OCI-LY7 (cell line): ENCODE measurements around the gene BDKRB2.

Experiments used
- CTCF ChIP-seq: fragments of 200-600 bp; sonication (generic); conservative IDR thresholded peaks from 2 replicates; pipeline ENCODE4 v1.5.1; 2014; ENCODE audit warnings: mild to moderate bottlenecking, antibody characterized with exemption, low read length, moderate library complexity, mixed read lengths
- EZH2phosphoT487 ChIP-seq: fragments of 200-600 bp; sonication (generic); IDR thresholded peaks from 2 replicates; pipeline ENCODE4 v1.6.1; 2018; ENCODE audit warnings: low read depth, borderline replicate concordance, mild to moderate bottlenecking, mixed run types, antibody characterized with exemption, low read length, moderate library complexity, mixed read lengths

DNA sequence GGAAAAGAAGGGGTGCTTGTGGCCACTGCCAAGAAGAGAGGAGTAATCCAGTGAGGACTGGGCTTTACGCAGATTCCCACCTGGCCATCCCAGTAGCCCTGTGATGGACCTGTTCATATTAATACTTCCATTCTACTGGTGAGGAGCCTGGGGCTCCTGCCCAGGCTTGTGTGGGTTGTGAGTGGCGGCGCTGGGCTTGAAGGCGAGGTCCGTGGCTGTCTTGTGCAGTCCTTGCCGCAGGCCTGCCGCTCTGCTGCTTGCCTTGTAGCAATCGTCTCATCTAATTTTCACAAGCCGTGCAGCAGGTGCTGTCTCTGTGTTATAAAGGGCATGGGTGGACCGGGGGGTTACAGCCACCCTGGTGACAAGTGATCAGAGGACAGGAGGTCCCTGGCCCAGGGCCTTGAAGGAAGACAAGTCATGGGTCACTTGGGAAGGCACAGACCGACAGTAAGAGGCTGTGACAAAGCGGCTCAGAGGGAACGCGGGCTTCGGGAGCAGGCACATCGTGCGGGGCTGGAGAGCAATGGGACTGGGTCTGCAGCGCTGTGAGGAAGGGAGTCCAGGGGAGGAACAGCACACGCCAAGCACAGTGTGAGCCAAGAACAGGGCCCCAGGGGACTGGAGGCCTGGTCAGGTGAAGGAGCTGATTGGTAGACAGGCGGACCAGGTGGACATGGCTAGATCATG is 7.3 kb upstream of the BDKRB2 start:
- TF ChIP-seq CTCF (no peak), EZH2phosphoT487 (no peak)
